LHCN-M2 (cell line): ENCODE data around the gene FAM107B. TPM values are rescaled to one million over a fixed set of nuclear protein-coding genes. Genes with fewer than 3 reads are reported as not detected.

Experiments used
- DNase-seq: peaks from one replicate; pipeline ENCODE4 v3.0.0-alpha.2; 2012; ENCODE audit warnings: low read depth
- total RNA-seq: library from RNA; depleted of rRNA; stranded (reverse); fragments of >200 nt; gene quantifications from 2 replicates; pipeline ENCODE4 v1.2.3, GENCODE V29; 2014

The FAM107B gene
- total RNA-seq, 1 experiment from 2014 or later: 8.6 TPM

GRCh38 chr10:14560791-14561765, 213.6 kb downstream of the FAM107B start:
- peak; percentile 44 for DNase-seq

GRCh38 chr10:14560274-14560673, 214.4 kb downstream of the FAM107B start:
- peak; percentile 56 for DNase-seq

- DNase-seq: no peak
These were observed 216.7 kb downstream of the FAM107B start for GRCh38 chr10:14558025-14558424.

- no peak for DNase-seq
These were observed 217.1 kb downstream of the FAM107B start for GRCh38 chr10:14557567-14557966.

- no peak for DNase-seq
These were observed 218.3 kb downstream of the FAM107B start for GRCh38 chr10:14556285-14556956.

- DNase-seq: no peak
These were observed 218.9 kb downstream of the FAM107B start for GRCh38 chr10:14555807-14556206.

- no peak for DNase-seq
These were observed 220.0 kb downstream of the FAM107B start for GRCh38 chr10:14554491-14555205.

- no peak for DNase-seq
These were observed 220.6 kb downstream of the FAM107B start for GRCh38 chr10:14554091-14554490.

GRCh38 chr10:14553448-14553847, 221.2 kb downstream of the FAM107B start:
- DNase-seq: peak; percentile 67

GRCh38 chr10:14552015-14552414, 222.7 kb downstream of the FAM107B start:
- no peak for DNase-seq

- DNase-seq: no peak
These were observed 224.2 kb downstream of the FAM107B start for GRCh38 chr10:14550471-14550981.

GRCh38 chr10:14549496-14549895, 225.2 kb downstream of the FAM107B start:
- peak; percentile 66 for DNase-seq

GRCh38 chr10:14548970-14549369, 225.7 kb downstream of the FAM107B start:
- DNase-seq: no peak

GRCh38 chr10:14548474-14548873, 226.2 kb downstream of the FAM107B start:
- no peak for DNase-seq

GRCh38 chr10:14547816-14548215, 226.9 kb downstream of the FAM107B start:
- no peak for DNase-seq

- peak; percentile 72 for DNase-seq
These were observed 228.9 kb downstream of the FAM107B start for GRCh38 chr10:14545827-14546226.

- DNase-seq: no peak
These were observed 230.8 kb downstream of the FAM107B start for GRCh38 chr10:14543904-14544210.

GRCh38 chr10:14543046-14543903, 231.4 kb downstream of the FAM107B start:
- no peak for DNase-seq

- no peak for DNase-seq
These were observed 233.3 kb downstream of the FAM107B start for GRCh38 chr10:14541379-14541778.

- no peak for DNase-seq
These were observed 234.1 kb downstream of the FAM107B start for GRCh38 chr10:14540611-14541010.

- DNase-seq: no peak
These were observed 234.6 kb downstream of the FAM107B start for GRCh38 chr10:14540062-14540461.
